Activated CD4-positive, alpha-beta T cell treated with anti-CD3 and anti-CD28 coated beads, Interleukin-2, amount 10 ng/mL, durations not matched to agents 24 days and 14 days (primary cell): Measurements from ENCODE around the gene BRD3. TPM values are rescaled to one million over a fixed set of nuclear protein-coding genes. Genes with fewer than 3 reads are reported as not detected.
"Not testable (repeated sequence)": the region's sequence is repeated elsewhere in the genome, so short reads cannot be mapped to it uniquely, and the experiment has no call there.

ENCODE experiments used
- DNase-seq: peaks from one replicate; pipeline ENCODE4 v3.0.0; 2022
- H3K27ac Mint-ChIP-seq: one replicate; pipeline ENCODE4 v1.8.0; 2022; ENCODE audit warnings: mild to moderate bottlenecking, mixed read lengths
- H3K27me3 Mint-ChIP-seq: one replicate; pipeline ENCODE4 v1.8.0; 2022; ENCODE audit warnings: mixed read lengths
- H3K36me3 Mint-ChIP-seq: one replicate; pipeline ENCODE4 v1.8.0; 2022; ENCODE audit warnings: low read depth, mild to moderate bottlenecking, mixed read lengths
- H3K4me1 Mint-ChIP-seq: one replicate; pipeline ENCODE4 v1.8.0; 2021; ENCODE audit warnings: mixed read lengths
- H3K4me3 Mint-ChIP-seq: one replicate; pipeline ENCODE4 v1.8.0; 2022; ENCODE audit warnings: mild to moderate bottlenecking, moderate library complexity, mixed read lengths
- H3K9me3 Mint-ChIP-seq: one replicate; pipeline ENCODE4 v1.8.0; 2021; ENCODE audit warnings: mixed read lengths
- intact Hi-C: fragments of 100-400 bp; cut with micrococcal nuclease; formaldehyde crosslinking; loops from one replicate; pipeline ENCODE4 v1.15.1; 2023
- total RNA-seq: library from RNA; stranded (reverse); gene quantifications from 2 replicates; pipeline ENCODE4 v1.2.3, GENCODE V29; 2022

Gene BRD3
- total RNA-seq, 1 donor from 2014 or later = 32.3 TPM

GRCh38 chr9:133995012-133995896 lies 72.6 kb downstream of the BRD3 start:
- Mint-ChIP-seq H3K4me1 (peaks cover 4% of the 10 kb centered on the region), H3K36me3 (no peaks in the 10 kb centered on the region)
- intact Hi-C loops = no loop called here

DNA sequence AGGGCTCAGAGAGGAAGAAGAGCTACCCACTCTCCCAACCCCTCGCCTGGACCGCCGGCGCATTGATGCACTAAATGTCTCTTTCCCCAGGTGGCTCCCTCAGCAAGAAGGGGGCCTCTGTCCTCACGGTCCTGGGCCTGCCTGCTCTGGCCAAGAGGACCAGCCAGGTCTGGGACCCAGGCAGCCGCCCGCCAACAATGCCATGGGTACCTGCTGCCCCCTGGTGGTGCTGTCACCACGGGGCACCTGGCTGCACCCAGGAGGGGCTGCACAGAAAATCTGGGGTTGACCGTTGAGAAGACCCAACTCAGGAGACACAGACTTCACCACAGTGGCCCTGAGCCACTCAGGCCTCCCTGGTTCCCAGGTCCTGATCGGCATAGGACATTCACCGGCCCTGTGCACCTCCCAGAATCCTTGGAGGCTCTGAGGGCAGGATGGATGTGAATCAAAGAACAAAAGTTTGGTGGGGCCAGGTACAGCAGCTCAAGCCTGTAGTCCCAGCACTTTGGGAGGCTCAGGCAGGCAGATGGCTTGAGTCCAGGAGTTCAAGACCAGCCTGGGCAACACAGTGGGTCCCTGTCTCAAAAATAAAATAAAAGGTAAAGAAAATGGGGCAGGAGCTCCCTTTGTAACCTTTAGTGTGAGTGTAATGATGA lies 73.3 kb downstream of the BRD3 start:
- intact Hi-C loops = loop anchor here (1.0 kb wide), 2 partner anchors 201 to 212 kb away; no protein-coding TSS in a partner anchor
- Mint-ChIP-seq H3K4me1 (peaks cover 4% of the 10 kb centered on the region), H3K27me3 (peaks cover 13% of the 10 kb centered on the region), H3K36me3 (no peaks in the 10 kb centered on the region), H3K9me3 (no peaks in the 10 kb centered on the region), H3K27ac (no peak overlapping the region), H3K4me3 (peak overlapping the region; percentile 55)
- peak; percentile 94 for DNase-seq

More at GRCh38 chr9:133995012-133995896, 72.6 kb downstream of the BRD3 start:
- H3K9me3 Mint-ChIP-seq = no peaks in the 10 kb centered on the region
- H3K27ac Mint-ChIP-seq = no peak overlapping the region
- DNase-seq = no peak
- no peak overlapping the region for H3K4me3 Mint-ChIP-seq
- H3K27me3 Mint-ChIP-seq = peaks cover 8% of the 10 kb centered on the region

- intact Hi-C loops = loop anchor here (1.0 to 2.0 kb wide), 3 partner anchors 75 to 211 kb away; partner anchors contain the start of gene BRD3
- H3K4me3 Mint-ChIP-seq = peak overlapping the region; percentile 70
- no peak overlapping the region for H3K27ac Mint-ChIP-seq
- no peaks in the 10 kb centered on the region for H3K36me3 Mint-ChIP-seq
- H3K27me3 Mint-ChIP-seq = peaks cover 14% of the 10 kb centered on the region
- H3K4me1 Mint-ChIP-seq = peaks cover 4% of the 10 kb centered on the region
- DNase-seq = no peak
- H3K9me3 Mint-ChIP-seq = no peaks in the 10 kb centered on the region
These were observed 74.1 kb downstream of the BRD3 start for GRCh38 chr9:133993635-133994253.

- DNase-seq = peak; percentile 89
- no peaks in the 10 kb centered on the region for H3K9me3 Mint-ChIP-seq
- H3K36me3 Mint-ChIP-seq = no peaks in the 10 kb centered on the region
- H3K4me3 Mint-ChIP-seq = peak overlapping the region; percentile 70
- intact Hi-C loops = loop anchor here (1.0 to 2.0 kb wide), 2 partner anchors 32 to 76 kb away; partner anchors contain the start of genes BRD3 and BRD3OS
- H3K4me1 Mint-ChIP-seq = peaks cover 4% of the 10 kb centered on the region
- H3K27ac Mint-ChIP-seq = no peak overlapping the region
- peaks cover 14% of the 10 kb centered on the region for H3K27me3 Mint-ChIP-seq
These were observed 74.8 kb downstream of the BRD3 start for GRCh38 chr9:133992780-133993634.

DNA sequence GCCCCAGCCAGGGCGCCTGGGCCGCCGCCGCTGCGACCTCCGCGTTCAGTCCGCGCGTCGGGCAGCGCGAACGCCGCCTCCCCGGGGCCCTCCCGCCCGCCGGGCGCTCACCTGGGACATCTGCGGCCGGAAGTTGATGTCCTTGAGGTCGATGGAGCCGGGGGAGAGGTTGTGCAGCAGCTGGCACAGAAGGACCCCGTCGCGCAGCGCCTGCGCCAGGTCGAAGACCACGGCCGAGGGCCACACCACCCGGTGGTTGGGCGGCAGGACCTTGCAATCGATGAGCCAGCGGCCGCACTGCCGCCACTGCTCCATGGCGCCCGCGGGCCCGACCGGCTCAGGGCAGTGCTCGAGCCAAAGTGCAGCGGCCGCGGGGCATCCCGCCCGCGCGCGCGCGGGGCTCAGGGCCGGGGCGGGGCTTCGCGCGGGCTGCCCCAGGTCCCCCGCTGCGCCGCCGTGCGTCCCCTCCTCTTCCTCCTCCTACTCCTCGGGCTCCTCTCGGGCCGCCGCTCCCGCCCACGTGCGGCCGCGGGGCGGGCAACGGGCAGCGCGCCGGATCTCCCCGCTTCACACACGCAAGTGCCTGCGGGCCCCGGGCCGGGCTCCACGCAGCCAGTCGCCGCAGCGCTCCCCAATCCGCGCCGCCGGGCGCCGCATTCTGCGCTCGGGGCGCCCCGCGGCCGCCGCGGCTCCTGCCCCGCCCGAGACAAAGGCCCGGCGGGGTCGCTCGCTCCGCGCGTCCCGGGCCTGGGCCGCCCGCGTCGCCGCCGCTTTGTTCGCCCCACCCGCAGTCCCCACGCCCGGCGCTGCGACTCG lies 75.7 kb downstream of the BRD3 start, which contains the start of gene VAV2:
TSS of gene VAV2 (minus strand) at position 361 of the 816 bp plus-strand sequence. CDS start at position 315, 46 bp downstream.
- Mint-ChIP-seq H3K9me3 (no peaks in the 10 kb centered on the region), H3K27ac (no peak within 1 kb of the TSS), H3K36me3 (no peaks in the 10 kb centered on the region), H3K4me3 (peak within 1 kb of the TSS; percentile 70), H3K4me1 (peaks cover 4% of the 10 kb centered on the region), H3K27me3 (peaks cover 14% of the 10 kb centered on the region)
- DNase-seq = peak; percentile 86
- intact Hi-C loops = loop anchor here (1.0 to 2.0 kb wide), 2 partner anchors 33 to 77 kb away; partner anchors contain the start of genes BRD3 and BRD3OS

- H3K27me3 Mint-ChIP-seq = peaks cover 14% of the 10 kb centered on the region
- no peak overlapping the region for H3K27ac Mint-ChIP-seq
- peak overlapping the region; percentile 45 for H3K4me3 Mint-ChIP-seq
- intact Hi-C loops = no loop called here
- DNase-seq = no peak
- peaks cover 4% of the 10 kb centered on the region for H3K4me1 Mint-ChIP-seq
- H3K9me3 Mint-ChIP-seq = no peaks in the 10 kb centered on the region
- no peaks in the 10 kb centered on the region for H3K36me3 Mint-ChIP-seq
These were observed 76.5 kb downstream of the BRD3 start for GRCh38 chr9:133991214-133991921.

DNA sequence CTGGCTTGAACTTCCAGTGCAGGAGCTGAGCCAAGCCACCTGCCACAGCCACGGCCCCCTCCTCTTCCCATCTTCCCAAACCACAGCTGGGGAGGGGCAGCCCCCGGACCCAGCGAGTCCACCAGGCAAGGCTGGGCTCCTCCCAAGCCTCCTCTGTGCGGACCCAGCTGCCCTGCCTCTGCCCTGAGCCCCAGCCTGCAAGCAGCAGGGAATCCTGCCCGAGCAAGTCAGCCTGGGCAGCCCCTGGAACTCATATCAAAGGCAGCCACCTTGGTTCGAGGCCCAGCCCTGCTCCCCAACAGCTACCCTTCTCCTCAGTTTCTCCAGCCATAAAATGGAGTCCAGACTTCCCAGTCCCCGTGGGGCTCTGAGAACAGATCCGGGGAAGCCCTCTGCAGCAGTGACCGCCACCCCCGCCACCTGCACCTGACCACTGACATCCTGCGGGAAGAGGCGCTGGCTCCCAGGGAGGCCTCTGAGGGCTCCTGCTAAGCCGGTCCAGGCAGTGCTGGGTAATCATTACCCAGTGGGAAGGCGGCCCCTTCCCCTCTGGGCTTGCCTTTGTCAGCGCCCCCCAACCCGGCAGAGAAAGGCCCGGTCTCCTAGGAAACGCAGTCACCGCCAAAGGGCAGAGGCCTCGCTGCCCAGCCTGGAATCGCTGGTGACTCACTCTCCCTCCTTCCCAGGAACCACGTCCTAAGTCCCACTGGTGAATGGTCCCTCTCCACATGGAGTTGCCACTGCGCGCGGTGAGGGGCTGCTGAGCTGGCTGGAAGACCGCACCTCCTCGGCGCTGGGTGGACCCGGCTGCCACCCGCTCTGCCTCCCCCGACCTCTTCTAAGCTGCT lies 77.2 kb downstream of the BRD3 start:
- Mint-ChIP-seq H3K36me3 (no peaks in the 10 kb centered on the region), H3K27ac (no peak overlapping the region), H3K4me3 (peak overlapping the region; percentile 45), H3K4me1 (peaks cover 4% of the 10 kb centered on the region), H3K27me3 (peaks cover 14% of the 10 kb centered on the region), H3K9me3 (no peaks in the 10 kb centered on the region)
- DNase-seq = no peak
- intact Hi-C loops = no loop called here

DNA sequence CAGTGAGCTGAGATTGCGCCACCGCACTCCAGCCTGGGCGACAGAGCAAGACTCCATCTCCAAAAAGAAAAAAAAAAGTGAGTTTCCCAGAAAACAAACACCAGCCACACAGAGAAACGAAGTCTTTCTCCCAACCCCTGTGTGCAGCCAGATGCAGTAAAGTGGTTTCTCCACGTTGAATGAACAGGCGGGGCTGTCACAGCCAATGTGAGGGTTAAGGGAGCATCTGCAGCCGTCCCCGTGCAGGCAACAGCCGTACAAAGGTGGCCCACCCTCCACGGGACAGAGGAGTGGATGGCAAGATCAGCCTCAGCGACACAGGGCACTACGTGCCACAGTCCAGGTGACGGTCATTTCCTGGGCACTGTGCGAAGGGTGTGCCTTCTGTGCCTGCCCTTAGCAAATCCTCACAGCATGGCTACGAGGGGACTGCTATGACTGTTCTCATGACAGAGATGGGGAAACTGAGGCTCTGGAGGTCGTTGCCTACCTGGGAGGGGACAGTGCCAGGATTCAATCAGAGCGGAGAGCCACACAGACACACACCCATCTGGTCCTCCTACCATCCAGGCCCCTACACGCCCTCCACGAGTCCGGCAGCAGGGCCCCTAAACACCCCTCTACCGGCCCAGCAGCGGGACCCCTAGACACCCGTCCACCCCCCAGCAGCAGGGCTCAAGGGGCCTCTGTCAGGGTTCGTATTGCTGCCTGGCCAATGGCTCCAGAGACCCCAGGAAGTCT lies 78.0 kb downstream of the BRD3 start:
- no peak overlapping the region for H3K4me3 Mint-ChIP-seq
- H3K27me3 Mint-ChIP-seq = peaks cover 14% of the 10 kb centered on the region
- H3K9me3 Mint-ChIP-seq = no peaks in the 10 kb centered on the region
- H3K4me1 Mint-ChIP-seq = peaks cover 4% of the 10 kb centered on the region
- no peak overlapping the region for H3K27ac Mint-ChIP-seq
- DNase-seq = no peak
- intact Hi-C loops = no loop called here
- no peaks in the 10 kb centered on the region for H3K36me3 Mint-ChIP-seq

DNA sequence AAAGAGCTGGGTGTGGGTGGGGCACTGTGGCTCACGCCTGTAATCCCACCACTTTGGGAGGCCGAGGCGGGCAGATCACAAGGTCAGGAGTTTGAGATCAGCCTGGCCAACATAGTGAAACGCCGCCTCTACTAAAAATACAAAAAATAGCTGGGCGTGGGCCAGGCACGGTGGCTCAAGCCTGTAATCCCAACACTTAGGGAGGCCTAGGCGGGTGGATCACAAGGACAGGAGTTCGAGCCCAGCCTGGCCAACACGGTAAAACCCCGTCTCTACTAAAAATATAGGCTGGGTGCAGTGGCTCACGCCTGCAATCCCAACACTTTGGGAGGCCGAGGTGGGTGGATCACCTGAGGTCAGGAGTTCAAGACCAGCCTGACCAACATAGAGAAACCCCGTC lies 79.1 kb downstream of the BRD3 start:
- H3K36me3 Mint-ChIP-seq, intact Hi-C loops: not testable (repeated sequence)

DNA sequence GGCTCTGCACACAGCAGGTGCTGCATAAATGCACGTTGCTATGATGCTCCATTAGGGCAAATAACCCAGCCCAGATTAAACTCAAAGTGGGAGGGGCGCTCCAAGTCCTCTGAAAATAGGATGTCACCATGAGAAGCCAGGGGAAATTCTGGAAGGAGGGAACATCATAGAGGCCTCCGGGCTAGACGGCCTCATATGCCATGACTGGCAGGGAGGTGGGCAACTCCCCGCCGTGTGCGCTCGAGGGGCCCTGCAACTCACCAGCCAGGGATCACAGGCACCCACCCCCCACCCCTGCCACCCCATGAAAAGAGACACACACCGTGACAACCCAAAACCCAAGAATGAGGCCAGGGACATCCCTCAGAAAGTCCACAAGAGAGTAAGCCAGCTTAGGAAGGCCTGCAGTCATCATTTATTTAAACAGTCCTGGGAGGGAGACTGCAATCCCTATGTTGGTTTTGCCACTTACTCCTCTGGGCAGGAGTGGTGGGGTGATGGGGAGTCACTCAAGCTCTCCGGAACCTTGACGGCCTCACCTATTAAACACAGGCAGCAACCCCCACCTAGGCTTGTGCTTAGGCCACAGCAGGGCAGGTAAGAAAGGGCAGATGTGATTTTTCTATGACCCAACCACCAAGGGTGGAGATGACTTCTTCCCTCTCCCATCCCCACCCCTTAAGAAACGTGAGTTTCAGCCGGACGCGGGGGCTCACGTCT lies 79.7 kb downstream of the BRD3 start:
- DNase-seq = no peak
- no peaks in the 10 kb centered on the region for H3K9me3 Mint-ChIP-seq
- H3K4me1 Mint-ChIP-seq = peaks cover 2% of the 10 kb centered on the region
- intact Hi-C loops = no loop called here
- peaks cover 13% of the 10 kb centered on the region for H3K27me3 Mint-ChIP-seq
- no peak overlapping the region for H3K27ac Mint-ChIP-seq
- no peaks in the 10 kb centered on the region for H3K36me3 Mint-ChIP-seq
- H3K4me3 Mint-ChIP-seq = no peak overlapping the region

More for the DNA sequence above, 79.1 kb downstream of the BRD3 start:
- H3K4me1 Mint-ChIP-seq, DNase-seq, H3K4me3 Mint-ChIP-seq, H3K9me3 Mint-ChIP-seq, H3K27ac Mint-ChIP-seq: not testable (repeated sequence)
- peaks cover 13% of the 10 kb centered on the region for H3K27me3 Mint-ChIP-seq
